ENCODE measurements around the gene RPL31.
"Not testable (repeated sequence)": the region's sequence is repeated elsewhere in the genome, so short reads cannot be mapped to it uniquely, and the experiment has no call there.

RPL31 gene

DNA sequence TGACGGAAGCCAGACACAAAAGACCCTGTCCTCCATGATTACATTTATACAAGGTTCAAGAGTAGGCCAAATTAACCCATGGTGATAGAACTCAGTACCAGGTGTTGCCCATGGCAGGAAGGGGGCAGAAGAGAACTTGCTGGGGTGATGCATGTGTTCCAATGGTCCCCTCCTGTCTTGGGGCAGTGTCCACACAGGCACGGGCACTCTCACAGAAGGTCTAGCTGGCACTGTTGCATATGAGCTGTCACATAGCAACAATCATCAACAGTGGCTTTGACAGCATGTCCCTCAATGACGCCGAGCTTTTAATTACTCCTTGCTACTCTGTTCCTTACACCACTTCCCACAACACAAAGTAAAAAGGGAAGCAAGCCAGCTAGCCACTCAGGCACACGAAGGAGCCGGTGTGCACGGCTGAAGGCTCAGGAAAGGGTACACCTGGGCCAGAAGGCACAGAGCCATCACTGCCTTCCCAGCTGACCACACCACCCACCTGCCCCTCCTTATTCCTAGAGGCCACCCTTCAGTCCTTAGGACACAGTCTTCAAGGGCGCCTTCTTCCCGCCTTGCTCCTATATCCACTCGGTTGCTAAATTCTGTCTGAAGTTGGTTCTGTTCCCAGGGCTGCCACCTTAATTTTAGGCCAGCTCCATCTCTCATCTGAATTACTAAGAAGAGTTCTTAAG is 28.9 kb downstream of the RPL31 start:
- no peak for DNase-seq

- DNase-seq: no peak
Observed at GRCh38 chr2:101032084-101032776, 30.1 kb downstream of the RPL31 start.

GRCh38 chr2:101036562-101036961 is 34.5 kb downstream of the RPL31 start:
- DNase-seq: no peak

DNA sequence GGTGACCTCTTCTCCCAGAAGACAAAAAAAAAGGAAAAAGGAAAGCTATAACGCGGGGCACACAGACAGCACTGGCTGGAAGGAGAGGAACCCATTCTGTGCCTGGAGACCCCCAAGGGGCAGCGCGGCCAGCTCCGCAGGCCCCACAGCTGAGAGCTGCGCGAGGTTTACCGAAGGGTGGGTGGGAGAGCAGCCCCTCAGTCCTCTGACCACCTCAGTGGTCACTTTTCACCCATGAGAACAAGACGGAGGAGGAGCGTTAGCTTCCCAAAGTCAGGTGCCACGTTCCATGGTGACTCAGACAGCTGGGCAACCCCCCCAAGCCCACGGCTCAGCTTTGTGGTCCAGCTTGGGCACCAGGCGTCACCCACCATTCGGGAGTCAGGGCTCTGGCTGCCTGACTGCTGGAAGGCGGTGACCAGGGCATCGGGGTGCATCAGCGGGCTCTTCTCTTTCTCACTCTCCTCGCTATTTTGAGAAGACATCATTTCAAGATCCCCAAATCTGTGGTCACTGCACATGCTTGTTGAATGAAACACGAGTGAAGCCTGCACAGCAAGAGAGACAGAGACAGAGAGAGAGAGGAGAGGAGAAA is 35.2 kb downstream of the RPL31 start:
- no peak for DNase-seq

DNA sequence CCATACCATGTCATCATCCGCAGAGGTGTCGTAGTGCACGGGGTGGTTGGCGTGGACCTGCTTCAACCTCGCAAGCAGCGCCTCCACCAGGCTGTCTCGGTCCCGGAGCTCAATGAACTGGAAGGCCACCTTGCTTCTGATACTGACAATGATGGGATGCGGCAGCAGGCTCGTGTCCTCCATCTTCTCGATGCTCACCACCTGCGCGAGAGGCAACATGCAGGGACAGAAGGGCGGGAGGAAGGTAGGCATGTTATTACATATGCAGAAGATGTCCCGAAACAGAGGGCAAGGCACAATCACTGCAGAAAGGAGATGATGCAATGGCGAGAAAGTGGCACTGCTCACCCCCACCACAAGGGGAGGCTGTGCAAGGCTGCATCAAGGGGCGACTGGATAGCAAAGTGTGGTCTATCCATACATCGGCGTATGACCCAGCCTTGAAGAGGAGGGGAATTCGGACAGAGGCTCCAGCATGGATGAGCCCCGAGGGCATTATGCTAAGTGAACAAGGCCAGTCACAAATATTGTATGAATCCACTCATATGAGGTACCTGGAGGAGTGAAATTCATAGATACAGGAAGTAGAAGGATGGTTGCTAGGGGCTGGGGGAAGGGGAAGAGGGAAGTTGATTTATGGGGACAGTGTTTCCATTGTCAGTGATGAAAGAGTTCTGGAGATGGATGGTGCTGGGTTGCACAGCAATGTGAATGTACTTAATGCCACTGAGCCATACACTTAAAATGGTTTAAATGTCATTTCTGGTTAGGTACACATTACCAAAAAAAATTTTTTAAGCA is 36.6 kb downstream of the RPL31 start:
- DNase-seq: no peak

- DNase-seq: no peak
Observed at GRCh38 chr2:101040072-101040471, 38.0 kb downstream of the RPL31 start.

DNA sequence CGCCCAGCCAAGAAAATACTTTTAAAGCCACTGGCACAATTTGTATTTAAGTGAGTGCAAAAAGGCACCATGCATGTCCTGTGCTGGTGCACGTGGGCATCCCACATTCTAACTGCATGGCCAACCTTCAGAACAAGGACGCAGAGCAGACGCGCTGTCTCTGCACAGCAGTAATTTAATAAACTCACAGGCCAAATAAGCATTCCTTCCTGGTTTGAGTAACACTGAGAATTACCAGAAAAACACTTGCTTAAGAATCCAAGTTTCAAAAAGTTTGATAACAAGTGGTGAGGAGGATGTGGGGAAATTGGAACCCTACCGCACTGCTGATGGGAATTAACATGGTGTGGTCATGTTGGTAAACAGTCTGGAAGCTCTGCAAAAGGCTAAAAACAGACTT is 38.7 kb downstream of the RPL31 start:
- DNase-seq: no peak

DNA sequence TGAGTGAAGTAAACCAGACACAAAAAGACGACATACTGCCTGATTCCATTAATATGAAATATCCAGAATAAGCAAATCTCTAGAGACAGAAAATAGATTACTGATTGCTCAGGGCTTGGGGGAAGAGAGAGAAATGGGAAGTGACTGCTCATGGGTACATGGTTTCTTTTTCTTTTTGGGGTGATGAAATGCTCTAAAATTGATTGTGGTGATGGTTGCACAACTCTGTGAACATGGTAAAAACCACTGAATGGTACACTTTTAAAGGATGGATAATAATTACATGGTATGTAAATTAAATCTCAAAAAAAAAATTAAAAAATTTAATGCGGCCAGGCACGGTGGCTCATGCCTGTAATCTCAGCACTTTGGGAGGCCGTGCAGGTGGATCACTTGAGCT is 39.3 kb downstream of the RPL31 start:
- no peak for DNase-seq

DNA sequence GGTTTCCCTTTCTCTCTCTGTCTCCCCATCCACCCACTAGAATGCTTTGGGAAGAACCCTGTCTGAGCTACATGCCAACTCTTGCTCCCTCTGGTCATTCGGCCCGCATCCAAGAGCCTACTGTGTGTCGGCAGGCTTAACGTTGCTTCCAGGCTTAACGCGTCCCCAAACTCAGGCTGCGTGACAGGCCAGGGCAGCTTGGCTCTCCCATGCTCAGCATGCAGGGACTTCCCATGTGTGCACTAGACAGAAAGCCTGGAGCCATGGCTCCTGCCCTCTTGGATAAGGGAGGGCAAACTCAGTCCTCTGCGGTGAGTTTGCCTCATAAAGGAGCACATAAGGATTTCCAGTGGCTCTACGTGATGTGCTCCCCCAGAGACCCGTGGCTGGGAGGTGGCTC is 43.2 kb downstream of the RPL31 start:
- DNase-seq: no peak

GRCh38 chr2:101047075-101047766 is 45.1 kb downstream of the RPL31 start:
- DNase-seq: no peak

- DNase-seq: no peak
Observed at GRCh38 chr2:101047774-101048173, 45.7 kb downstream of the RPL31 start.

DNA sequence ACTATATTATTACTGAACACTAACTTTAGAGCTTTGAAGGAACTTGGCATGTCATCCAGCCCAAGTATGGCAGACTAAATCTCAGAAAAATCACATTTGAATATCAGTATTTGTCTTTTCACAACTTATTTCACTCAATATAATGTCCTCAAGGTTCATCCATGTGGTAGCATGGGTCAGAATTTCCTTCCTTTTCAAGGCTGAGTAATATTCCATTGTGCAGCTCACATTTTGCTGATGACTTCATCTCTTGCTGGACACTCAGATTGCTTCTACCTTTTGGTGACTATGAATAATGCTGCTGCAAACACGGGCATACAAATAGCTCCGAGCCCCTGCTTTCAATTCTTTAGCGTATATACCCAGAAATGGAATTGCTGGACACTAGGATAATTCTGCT is 46.7 kb downstream of the RPL31 start:
- no peak for DNase-seq

DNA sequence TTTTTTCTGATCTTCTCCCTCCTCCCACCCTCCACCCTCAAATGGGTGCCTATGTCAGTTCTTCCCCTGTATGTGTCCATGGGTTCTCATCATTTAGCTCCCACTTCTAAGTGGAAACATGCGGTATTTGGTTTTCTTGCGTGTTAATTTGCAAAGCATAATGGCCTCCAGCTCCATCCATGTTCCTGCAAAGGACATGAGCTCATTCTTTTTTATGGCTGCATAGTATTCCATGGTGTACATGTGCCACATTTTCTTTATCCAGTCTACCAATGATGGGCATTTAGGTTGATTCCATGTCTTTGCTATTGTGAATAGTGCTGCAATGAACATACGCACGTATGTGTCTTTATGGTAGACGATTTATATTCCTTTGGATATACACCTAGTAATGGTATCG is 48.8 kb downstream of the RPL31 start:
- DNase-seq: not testable (repeated sequence)

GRCh38 chr2:101052147-101052546 is 50.1 kb downstream of the RPL31 start:
- DNase-seq: no peak

DNA sequence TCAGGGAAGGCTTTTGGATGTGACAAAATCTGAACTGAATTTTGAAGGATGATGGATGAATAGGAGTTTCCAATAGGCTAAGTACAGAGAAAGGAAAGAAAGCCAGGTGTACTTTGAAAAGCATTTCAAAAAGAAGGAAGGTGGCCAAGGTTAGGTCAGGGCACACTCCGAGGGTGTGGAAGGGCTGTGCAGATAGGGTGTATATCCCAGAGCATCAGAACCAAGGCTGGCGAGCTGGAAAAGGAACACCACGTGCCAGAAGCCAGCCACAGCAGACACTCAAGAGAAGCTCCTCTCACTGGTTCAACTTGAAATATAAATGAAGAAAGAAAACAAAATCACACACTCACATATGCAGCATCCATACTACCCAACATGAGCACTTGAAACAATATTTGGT is 51.0 kb downstream of the RPL31 start:
- DNase-seq: no peak

All from NCI-H1436 (cell line).